Measurements from ENCODE around the gene BARX2. TPM values are rescaled to one million over a fixed set of nuclear protein-coding genes. Genes with fewer than 3 reads are reported as not detected.

BARX2 gene
- total RNA-seq, result 25.7 and 30.1 TPM in 2 replicates

DNA sequence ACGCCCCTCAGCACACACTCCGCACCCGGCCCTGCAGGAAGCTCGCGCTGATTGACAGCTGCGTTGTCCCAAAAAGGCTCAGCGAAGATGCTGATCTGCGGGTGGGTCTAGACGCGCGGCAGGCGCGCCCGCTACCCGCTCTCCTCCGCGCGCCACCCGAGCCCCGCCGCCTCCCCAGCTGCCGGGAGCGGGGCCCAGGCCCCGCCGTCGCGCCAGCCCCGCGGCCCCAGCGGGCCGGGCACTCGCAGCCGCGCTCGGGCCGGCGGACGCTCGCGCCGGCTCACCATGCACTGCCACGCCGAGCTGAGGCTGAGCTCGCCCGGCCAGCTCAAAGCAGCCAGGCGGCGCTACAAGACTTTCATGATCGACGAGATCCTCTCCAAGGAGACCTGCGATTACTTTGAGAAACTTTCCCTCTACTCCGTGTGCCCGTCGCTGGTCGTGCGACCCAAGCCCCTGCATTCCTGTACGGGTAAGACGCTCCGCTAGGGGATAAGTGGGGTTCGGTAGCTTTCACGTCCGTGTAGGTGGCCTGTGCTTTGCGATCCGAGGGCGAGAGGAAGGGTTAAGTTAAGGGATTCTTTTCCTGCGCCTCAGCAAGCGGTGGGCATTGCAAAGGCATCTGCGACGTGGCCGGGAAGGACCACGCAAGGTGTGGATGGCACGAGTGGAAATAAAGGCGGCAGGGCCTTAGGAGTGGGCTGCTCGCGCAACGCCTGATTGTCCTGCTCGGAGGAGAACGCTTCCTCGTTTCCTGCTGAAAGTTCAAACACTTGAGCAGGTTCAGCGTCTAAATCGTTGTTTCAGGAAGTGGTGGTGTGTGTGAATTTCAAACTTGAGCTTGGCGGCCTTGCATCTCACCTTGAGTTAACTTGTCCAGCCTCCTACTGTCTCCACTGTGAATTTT lies at the start of gene BARX2:
TSS of gene BARX2 (plus strand) at position 98 of the 907 bp plus-strand sequence. CDS start at position 286, 188 bp downstream.

Other genes starting within 250 kb of the BARX2 start
- 23.8 and 30.1 TPM in 2 replicates for gene ARHGAP32, start 183.5 kb upstream of the BARX2 start, total RNA-seq